ENCODE results near the gene TSHZ3. TPM values are rescaled to one million over a fixed set of nuclear protein-coding genes. Genes with fewer than 3 reads are reported as not detected.

The TSHZ3 gene
- total and polyA plus RNA-seq, 11 donors = 0.88 to 11.5 (median 2.4) TPM

- TF ChIP-seq CTCF (IDR thresholded peaks at IDR 0.05) = no peak
- no peak for TF ChIP-seq POLR2A (IDR thresholded peaks at IDR 0.05)
- no peak for DNase-seq
- 82 to 90% (median 87%) methylated on average over 9 of the region's 9 CpGs for WGBS, 4 donors
- peaks cover 0 to 16% (median 0%) of the 10 kb centered on the region in 12 donors for H3K4me1 ChIP-seq
- no peak for ATAC-seq
- H3K27me3 ChIP-seq = no peaks in the 10 kb centered on the region
- H3K27ac ChIP-seq = no peak overlapping the region
- H3K4me3 ChIP-seq = no peak overlapping the region
- H3K9me3 ChIP-seq = no peaks in the 10 kb centered on the region
- intact Hi-C loops (cut with DNase I) = no loop called here
- H3K36me3 ChIP-seq = no peaks in the 10 kb centered on the region
These were observed 92.2 kb downstream of the TSHZ3 start for GRCh38 chr19:31257025-31257424.

- Histone ChIP-seq H3K4me3 (no peak overlapping the region), H3K27ac (no peak overlapping the region), H3K27me3 (no peaks in the 10 kb centered on the region), H3K36me3 (no peaks in the 10 kb centered on the region), H3K9me3 (no peaks in the 10 kb centered on the region), H3K4me1 (peaks cover 0 to 15% (median 0%) of the 10 kb centered on the region in 12 donors)
- WGBS, 4 donors = 83 to 93% (median 89%) methylated on average over 7 to 8 of the region's 8 CpGs
- no peak for ATAC-seq
- intact Hi-C loops (cut with DNase I) = no loop called here
- TF ChIP-seq POLR2A (IDR thresholded peaks at IDR 0.05) = no peak
- TF ChIP-seq CTCF (IDR thresholded peaks at IDR 0.05) = no peak
- DNase-seq = no peak
These were observed 92.7 kb downstream of the TSHZ3 start for GRCh38 chr19:31256593-31256960.

- TF ChIP-seq POLR2A (IDR thresholded peaks at IDR 0.05) (no peak), CTCF (IDR thresholded peaks at IDR 0.05) (no peak)
- H3K27me3 ChIP-seq = no peaks in the 10 kb centered on the region
- ATAC-seq (no peak), DNase-seq (no peak)
- H3K4me3 ChIP-seq = no peak overlapping the region
- H3K36me3 ChIP-seq = no peaks in the 10 kb centered on the region
- WGBS, 4 donors = 89 to 92% (median 90%) methylated on average over 11 of the region's 11 CpGs
- H3K27ac ChIP-seq = no peak overlapping the region
- no peaks in the 10 kb centered on the region for H3K9me3 ChIP-seq
- intact Hi-C loops (cut with DNase I) = no loop called here
- peaks cover 0 to 9% (median 0%) of the 10 kb centered on the region in 12 donors for H3K4me1 ChIP-seq
These were observed 93.2 kb downstream of the TSHZ3 start for GRCh38 chr19:31255831-31256592.

- TF ChIP-seq CTCF (IDR thresholded peaks at IDR 0.05) = no peak
- no peak for TF ChIP-seq POLR2A (IDR thresholded peaks at IDR 0.05)
- Histone ChIP-seq H3K36me3 (no peaks in the 10 kb centered on the region), H3K9me3 (no peaks in the 10 kb centered on the region), H3K27ac (no peak overlapping the region), H3K4me1 (peaks cover 0 to 3% (median 0%) of the 10 kb centered on the region in 12 donors), H3K27me3 (no peaks in the 10 kb centered on the region), H3K4me3 (no peak overlapping the region)
- ATAC-seq = no peak
- intact Hi-C loops (cut with DNase I) = no loop called here
- WGBS, 4 donors = 78 to 85% (median 81%) methylated on average over 12 to 13 of the region's 13 CpGs
- no peak for DNase-seq
These were observed 93.9 kb downstream of the TSHZ3 start for GRCh38 chr19:31255174-31255799.

Measured in heart left ventricle (tissue), 16 donors.